Activated CD4-positive, alpha-beta T cell treated with anti-CD3 and anti-CD28 coated beads for 24 hours (primary cell): ENCODE measurements around the gene MB.
"Not testable (repeated sequence)": the region's sequence is repeated elsewhere in the genome, so short reads cannot be mapped to it uniquely, and the experiment has no call there.

Experiments used
- DNase-seq, 2 donors: peaks; one replicate each; pipeline ENCODE4 v3.0.0-alpha.2; 2020; ENCODE audit warnings: low read depth in 2 of 2

The MB gene

DNA sequence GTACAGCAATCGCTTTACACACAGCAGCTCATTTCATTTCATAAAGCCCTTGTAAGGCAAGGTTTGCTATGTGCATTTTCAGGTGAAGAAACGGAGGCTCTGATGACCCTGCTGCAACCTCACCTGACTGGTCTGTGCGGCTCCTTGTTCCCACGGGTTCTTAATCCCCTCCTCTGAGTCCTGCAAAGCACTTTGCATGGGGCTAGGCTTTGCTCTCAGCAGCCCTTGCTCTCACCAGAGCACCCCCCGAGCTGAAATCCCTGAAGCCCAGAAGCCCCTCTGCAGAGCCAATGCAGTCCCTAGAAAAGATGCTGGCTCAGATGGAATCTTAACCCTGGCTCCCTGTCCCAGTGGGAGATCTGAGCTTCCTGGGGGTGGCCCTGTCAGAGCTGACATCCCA, 20.1 kb upstream of the MB start:
- no peak for DNase-seq

DNA sequence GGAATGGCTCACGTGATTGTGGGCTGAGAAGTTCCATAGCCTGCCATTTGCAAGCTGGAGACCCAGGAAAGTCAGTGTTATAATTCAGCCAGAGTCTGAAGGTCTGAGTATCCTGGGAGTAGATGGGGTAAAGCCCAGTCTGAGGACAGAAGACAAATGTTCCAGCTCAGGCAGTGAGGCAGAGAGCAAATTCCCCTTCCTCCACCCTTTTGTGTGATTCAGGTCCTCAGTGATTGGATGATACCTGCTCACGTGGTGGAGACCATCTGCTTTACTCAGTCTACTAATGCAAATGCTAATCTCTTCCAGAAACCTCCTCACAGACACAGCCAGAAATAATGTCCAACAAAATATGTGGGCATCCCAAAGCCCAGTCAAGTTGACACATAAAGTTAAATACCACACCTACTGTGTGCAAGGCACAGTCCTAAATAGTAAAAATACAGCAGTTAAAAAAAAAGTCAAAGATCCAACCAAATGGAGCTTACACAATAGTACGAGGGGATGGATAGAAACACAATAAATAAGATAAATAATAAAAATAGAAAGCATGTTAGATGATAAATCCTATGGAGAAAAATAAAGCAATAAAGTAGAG, 17.9 kb upstream of the MB start:
- no peak for DNase-seq

DNA sequence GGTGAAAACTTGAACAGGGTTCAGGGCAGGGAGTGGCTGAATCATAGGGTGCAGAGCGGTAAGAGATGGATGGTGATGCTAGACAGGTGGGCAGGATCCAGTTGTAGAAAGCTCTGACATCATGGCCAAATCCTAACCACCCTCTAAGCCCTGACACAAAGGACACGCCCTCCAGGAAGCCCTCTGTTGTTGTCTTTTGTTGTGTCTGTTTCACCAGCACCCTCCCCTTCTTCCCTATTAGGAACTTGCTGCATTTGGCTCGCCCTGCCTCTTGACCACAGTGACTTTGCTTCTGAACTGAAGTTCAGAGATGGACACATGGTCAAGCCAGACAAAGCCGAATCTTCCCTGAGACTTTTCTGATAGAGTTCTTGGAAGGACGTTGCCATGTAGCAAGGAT, 16.9 kb upstream of the MB start:
- no peak for DNase-seq

DNA sequence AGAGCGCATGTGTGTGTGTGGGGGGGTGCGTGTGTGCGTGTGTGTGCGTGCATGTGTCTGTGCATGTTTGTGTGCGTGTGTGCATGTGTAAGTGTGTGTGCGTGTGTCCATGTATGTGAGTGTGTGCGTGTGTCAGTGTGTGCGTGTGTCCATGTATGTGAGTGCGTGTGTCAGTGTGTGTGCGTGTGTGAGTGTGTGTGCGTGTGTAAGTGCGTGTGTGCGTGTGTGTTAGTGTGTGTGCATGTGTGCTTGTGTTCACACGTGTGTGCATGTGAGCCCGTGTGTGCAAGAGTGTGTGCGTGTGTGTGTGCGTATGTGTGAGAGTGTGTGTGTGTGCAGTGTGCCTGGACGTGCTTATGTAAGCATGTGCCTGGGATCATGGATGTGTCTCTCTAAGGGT, 16.4 kb upstream of the MB start:
- DNase-seq: no peak

DNA sequence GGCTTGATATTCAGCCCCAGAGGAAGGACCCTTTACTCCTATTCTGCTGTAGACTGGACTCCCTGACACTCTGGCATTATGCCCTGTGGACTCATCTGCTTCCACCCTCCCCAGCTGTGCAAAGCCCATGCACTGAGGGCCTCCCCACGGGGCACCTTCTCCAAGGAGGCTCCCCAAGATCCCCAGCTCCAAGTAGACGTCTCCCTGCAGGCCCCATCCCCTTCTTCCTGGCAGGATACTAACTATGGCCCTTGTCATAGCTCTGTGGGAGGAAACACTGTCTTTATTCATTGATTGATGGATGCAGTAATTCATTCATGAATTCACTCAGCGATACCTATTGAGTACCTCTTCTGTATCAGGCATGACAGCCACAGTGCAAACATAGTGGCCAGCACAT, 15.8 kb upstream of the MB start:
- DNase-seq: no peak

DNA sequence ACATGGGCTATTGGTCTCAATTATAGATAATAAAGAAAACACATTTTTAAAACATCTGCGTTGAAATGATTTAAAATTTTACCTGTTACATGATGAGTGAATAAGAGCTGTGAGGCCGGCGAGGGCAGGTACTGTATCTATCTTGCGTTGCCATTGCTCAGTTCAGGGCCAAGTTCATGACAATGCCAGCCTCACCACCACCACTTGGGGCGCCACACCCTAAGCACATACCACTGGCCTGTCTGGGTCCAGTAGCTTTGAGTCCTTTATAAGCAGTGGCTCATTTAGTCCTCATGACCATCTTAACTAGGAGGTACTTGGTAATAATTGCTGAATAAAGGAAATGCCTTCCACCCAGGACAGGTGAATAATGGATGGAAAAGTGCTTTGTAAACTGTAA, 14.5 kb upstream of the MB start:
- DNase-seq: no peak

DNA sequence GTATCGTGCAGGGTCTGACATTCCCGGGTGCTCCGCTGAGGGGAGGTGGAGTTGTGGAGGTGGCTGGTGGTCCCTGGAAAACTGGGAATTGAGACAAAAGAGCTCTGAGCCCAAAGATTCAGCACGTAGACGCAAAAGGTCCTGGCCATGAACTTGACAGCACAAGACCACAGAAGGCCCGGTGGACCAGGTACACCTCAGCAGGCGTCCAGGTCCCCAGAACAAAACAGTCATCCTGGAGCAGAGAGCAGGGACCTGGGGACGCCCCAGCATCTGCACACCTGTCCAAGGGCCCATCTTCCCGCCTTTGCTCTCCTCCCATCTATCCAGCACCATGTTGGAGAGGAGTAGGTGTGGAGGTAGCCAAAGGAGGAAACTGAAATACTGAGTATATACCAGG, 13.8 kb upstream of the MB start:
- no peak for DNase-seq

DNA sequence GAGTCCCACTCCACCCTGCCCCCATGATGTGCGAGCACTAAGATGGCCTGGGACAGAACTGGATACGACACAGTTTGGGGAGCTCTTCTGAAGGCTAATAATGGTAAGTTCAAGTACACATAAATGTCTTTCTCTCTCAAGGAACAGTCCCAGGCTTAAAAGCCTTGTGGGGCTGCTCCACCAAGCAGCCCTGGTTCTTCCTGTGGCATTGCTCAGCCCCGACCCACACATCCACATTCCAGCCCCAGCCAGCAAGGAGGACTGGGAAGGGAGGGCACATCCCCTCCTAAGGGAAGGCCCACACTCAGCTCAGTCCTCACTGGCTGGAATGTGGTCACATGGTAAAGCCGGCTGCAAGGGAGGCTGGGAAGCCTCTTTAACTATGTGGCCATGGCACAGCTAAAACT, 13.3 kb upstream of the MB start:
- DNase-seq: no peak

DNA sequence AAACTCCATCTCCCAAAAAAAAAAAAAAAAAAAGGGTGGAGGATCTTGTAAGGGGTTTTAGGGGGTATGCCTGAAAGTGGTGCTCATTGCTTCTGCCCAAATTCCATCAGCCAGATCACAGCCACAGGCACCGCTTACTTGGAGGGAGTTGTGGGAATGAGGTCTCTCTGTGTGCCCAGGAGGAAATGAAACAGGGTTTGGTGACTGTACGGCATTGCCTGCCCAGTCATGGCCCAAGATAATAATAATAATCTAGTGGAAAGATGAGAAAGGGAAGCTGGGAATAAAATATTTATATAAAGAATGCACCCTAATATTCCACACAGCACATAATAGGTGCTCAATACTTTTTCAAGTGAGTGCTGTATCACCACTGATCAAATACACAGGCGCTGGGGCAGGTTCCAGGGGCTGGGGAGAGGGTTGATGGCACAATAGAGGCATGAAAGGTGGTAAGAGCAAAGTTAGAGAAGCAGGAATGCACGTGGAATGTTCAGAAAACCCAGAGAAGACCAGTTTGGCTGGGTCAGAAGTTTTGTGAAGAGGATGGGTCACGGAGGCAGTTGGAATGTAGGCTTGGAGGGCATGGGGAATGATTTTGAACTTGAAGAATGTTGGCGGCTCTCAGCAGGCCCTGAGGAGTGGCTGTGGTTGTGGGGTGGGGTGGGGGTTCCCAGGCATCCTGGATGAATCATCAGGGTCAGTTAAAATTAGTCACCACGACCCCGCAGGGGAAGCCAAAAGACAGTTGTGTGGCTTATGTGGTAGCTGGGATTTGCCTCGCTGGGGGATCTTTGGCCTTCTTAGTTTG, 12.5 kb upstream of the MB start:
- peak in 1 of 2 donors; percentile 28 for DNase-seq

DNA sequence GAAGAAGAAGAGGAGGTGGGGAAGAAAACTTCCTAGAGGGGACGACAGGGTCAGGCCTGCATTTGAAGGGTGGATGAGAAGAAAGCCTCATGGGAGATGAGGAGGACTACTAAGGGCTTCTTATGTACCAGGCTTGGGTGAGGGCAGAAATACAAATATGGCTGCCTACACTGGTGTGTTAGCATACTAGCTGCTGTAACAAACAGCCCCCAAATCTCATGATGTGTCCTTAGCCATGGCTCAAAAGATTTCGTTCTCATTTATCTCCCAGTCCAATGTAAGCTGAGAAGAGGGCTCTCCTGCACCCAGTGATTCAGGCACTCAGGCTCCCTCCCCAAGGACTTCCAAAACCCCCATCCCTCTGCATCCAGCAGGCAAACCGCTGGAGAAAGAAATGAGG, 11.6 kb upstream of the MB start:
- DNase-seq: no peak

DNA sequence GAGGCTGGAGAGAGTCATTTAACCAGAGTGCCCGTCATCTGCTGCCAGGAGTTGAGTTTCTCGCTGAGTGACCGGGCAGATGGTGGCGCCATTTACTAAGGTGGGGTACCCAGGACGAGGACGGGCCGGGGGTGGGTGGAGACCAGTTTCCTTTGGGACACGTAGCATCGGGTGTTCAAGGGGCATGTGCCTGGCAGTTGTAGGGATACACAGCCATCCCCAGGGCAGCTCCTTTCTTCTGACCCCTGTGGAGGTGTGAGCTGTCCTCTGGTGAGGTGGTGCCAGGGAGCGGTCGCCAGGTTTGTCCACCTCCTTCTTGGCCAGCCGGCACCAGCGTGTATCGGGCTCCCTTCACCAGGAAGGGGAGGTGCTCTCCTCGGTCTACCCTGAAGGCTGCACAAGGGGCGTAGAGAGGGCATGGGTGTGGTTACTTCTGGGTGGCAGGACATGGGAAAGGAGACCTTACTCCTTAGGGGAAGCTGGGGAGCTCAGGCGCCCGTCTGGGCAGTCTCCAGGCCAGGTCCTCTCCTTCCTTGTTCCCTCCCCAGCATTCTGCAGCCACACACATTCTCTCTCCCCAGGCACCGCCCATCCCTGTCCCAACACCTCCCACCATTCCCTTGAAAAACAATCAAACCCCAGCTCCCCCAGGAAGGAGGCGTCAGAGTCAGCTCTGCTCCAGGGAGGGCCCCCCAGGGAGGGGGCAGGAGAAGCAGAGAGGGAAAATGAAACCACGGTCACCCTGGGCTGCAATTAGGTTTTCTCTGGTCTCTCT, 10.3 kb upstream of the MB start:
- peak; percentile 34 to 50 for DNase-seq

DNA sequence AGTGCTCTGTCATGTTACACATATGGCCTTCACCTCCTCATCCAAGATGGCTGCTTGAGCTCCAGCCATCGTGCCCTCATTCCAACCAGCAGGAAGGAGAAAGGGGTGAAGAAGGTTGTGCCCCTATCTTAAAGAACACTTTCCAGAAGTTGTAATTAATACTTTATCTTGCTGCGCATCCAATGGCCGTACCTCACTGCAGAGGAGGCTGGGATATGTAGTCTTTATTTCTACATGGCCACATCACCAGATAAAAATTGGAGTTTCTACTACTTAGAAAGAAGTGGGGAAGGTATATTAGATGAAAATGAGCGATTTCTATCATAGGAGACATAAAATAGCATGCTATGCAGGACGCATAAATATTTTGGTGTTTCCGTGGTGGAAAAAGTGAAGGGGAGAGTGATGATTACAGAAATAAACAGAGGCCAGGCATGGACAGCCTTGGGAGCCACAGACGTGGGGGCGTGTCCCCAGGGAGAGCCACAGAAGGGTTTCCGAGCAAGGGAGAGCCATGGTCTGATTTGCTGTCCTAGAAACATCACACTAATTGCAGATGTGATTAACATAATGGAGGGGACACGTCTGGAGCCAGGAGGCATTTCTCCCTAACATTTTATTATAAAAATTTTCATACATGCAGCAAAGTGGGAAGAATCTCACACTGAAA, 8.8 kb upstream of the MB start:
- no peak for DNase-seq

DNA sequence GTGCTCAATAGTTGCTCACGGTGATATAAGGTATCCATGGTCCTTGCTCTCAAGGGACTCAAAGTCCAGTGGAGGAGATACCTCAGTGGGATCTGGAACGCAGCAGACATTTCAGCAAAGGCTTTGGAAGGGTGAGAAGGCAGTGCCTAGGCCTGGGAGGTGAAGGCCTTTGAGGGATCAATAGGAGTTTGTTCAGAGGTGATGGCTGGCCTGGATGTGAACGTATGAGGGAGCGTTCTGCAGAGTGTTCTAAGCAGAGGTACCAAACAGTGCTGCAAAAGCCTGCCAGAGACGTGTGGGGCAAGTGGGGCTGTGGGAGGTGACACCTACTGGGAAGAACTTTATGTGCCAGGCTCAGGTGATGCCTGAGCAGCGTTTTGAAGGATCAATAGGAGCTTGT, 7.4 kb upstream of the MB start:
- no peak for DNase-seq

DNA sequence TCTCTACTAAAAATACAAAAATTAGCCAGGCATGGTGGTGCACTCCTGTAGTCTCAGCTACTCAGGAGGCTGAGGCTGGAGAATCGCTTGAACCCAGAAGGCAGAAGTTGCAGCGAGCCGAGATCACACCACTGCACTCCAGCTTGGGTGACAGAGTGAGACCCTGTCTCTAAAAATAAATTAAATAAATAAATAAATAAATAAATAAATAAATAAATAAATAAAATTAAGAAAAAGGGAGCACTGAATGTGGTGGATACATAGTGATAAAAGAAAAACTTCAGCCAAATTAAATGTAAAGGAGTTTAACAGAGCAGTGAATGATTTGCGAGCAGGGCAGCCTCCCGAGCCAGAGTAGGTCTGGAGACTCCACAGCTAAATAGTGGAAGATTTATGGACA, 6.8 kb upstream of the MB start:
- not testable (repeated sequence) for DNase-seq

DNA sequence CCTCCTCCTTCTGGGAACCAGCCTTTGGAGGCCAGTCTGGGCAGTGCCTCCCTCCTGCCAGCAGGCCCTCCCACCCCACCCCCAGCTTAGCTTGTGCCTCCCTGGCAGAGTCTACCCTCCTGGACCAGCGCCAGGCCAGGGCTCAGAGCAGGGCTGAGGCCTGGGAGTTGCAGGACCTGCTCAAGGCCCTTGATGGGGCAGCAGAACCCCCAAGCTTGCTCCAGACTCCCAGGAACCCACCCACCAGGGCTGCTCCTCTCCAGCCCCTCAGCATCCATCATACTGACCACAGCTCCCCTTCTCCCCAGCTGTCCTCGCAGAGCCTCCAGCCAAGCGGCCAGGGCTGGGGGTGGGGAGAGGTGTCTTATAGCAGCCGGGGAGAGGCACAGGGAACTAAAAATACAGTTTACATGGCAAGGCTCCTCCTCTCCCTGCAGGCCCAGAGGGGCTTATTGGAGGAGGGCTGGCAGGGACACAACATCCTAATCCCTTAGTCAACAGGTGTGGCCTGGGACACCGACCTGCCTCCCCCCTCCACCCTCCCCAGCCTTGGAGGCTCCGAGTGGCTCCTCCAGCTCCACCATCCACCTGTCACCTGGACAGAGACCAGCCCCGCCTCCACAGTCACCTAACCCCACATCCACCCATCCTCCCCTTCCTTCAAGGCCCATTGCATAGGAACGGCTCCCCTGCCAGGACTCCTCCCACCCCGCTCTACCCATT, 5.2 kb upstream of the MB start:
- DNase-seq: no peak

DNA sequence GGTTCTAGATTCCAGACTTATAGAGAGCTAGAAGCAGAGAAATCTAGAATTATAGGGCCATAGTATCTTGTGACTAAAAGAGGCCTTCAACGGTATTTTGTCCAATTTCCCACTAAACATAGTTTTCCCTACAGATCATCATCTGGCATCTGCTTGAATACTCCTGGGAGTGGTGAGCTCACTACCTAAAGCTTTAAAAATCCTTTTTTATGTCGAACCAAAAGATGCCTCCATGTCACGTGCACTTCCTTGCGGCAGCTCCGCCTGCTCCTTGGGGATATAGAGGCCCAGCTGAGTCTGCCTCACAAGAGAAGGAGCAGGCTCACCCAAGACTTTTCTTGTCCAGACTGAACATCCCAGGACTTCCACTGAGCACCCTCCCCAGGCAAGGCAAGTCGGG, 4.3 kb upstream of the MB start:
- no peak for DNase-seq

DNA sequence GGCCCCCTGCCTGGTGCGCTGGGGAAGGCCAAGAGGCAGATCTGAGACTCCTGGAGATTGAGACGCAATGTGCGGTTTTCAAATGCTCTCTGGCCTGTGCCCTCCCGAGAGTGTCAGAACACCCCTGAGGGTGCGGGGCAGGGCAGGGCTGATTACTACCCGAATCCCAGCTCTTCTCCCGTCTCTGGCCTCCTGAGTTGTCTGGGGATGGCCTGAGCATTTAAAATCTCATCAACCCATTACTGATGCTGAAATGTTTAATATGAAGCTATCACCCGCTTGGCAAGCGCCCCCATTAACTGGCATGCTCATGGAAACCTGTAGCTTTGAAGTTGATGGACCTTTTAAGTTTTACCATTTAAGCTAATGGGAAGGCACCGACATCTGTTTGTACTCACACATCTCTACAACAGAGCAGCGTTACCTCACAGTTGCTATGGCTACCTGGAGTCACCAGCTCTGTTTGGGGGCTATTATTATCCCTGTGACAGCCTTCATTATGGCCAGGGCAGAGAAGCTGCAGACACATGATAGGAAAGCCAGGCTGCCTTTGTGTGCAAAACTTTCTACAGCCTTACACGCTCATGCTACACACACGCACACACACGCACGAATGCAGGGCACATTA, 3.6 kb upstream of the MB start:
- no peak for DNase-seq

DNA sequence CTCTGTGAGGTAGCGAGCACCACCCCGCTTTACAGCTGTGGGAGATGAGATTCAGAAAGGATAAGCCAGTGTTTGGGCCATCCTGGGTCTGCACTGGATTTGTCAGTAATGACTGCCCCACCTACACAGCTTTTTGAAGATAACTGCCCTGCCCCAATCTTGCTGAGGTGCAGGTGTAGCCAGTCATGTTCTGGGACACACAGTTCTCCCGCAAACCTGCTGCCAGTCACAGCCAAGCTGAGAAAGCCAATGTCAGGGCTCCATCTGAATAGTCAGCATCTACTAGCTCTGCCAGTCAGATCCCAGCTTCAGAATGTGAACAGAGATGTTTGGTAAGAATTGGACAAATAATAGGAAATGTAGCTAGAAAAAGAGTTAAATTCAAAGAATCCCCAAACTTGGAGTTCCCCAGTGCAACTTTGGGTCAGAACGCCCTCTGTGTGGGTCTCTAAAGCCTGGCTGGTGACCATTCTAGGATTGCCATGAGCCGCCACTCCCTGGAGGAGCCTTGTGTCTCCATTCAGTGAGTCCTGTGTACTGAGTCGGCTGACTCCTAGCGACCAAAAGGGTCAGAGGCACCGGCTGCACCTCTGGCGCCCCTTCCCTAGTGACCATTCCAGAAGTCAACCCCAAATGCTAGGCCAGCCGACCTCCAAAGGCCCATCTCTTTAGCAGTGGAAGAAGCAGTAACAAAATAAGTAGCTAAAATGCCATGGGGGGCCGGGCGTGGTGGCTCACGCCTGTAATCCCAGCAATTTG, 2.4 kb upstream of the MB start:
- no peak for DNase-seq

DNA sequence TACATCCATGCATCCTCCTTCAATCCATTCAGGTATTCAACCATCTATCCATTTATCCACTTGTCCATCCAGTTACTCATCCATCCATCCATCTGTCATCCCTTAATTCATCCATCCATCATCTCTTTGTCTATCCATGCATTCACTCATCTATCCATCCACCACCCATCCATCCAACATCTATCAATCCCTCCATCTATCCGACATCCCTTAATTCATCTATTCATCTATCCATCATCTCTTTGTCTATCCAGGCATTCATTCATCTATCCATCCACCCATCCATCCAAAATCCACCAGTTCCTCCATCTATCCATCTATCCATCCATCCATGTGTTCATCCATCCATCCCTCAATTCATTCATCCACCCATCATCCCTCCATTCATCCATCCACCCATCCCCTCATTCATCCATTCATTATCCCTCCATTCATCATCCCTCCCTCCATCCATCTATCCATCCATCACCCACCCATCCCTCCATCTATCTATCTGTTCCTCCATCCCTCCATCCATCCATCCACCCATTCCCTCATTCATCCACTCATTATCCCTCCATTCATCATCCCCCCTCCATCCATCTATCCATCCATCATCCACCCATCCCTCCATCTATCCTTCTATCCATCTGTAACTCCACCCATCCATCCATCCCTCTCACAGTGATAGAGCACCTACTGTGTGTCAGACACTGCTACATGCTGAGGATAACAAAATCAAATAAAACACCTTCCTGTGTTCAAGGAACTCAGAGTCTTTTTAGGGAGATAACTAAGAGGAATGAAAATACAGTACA, 1.5 kb upstream of the MB start:
- no peak for DNase-seq

DNA sequence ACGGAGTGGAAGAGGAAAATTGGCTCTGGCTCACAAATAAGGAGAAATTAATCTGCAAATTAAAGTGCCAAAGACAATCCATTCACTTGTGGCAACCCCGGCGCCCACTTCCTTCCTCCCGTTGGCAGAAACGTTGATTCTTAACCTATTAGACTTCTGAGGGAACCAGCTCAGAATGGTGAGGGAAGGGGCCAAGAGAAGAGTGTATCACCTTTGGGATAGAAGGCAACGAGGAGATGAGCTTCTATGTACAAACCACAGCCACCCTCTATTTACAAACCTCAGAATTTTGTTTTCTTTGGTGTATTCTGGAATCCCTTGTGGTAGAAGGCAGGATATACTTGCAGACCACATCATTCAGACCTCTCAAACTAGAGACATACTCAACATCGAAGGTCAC, 1.1 kb downstream of the MB start:
- DNase-seq: no peak
